ENCODE measurements around the gene CCDC184. TPM values are rescaled to one million over a fixed set of nuclear protein-coding genes. Genes with fewer than 3 reads are reported as not detected.

The CCDC184 gene
- total and polyA plus RNA-seq, 2 of the 13 experiments (the other 11 are each of a cell fraction or from before 2014, with no cell fraction given), result not detected

- no peak for TF ChIP-seq SUZ12 (IDR thresholded peaks at IDR 0.05; ENCODE audit: low read depth, low read length)
- TF ChIP-seq STAG1 (CRISPR knock-in tag; IDR thresholded peaks at IDR 0.05), result peak; percentile 73
- peak; percentile 77 for TF ChIP-seq CTCF (CRISPR knock-in tag; IDR thresholded peaks at IDR 0.05)
- peak; percentile 51 for TF ChIP-seq RAD21 (CRISPR knock-in tag; IDR thresholded peaks at IDR 0.05)
- no peak for TF ChIP-seq ZFP36 (IDR thresholded peaks at IDR 0.05; ENCODE audit: borderline replicate concordance, low read depth, low read length, partially characterized antibody)
- peak; percentile 61 for TF ChIP-seq SMC3 (IDR thresholded peaks at IDR 0.05; ENCODE audit: low read length)
These were observed 6.1 kb downstream of the CCDC184 start (continued) for GRCh38 chr12:48189331-48190125.

- intact Hi-C loops (cut with micrococcal nuclease; ENCODE audit: unreplicated experiment), result no loop called here
- Histone ChIP-seq H3K4me2 (ENCODE audit: low read depth, low read length) (no peak overlapping the region), H3K36me3 (replicated peaks in 1 of 2; ENCODE audit: control insufficient read depth in 1 of 2, insufficient read depth in 2 of 2, low read length in 2 of 2) (no peaks in the 10 kb centered on the region), H3K79me2 (ENCODE audit: insufficient read depth, low read length) (no peaks in the 10 kb centered on the region), H2AFZ (ENCODE audit: low read length) (no peak overlapping the region), H3K4me1 (ENCODE audit: insufficient read depth, low read length) (no peaks in the 10 kb centered on the region), H3K9me3 (ENCODE audit: low read length) (no peaks in the 10 kb centered on the region), H3K9ac (ENCODE audit: insufficient read depth, low read depth, low read length) (no peak overlapping the region), H3K27me3 (ENCODE audit: control insufficient read depth in 1 of 2, insufficient read depth in 2 of 2, low read length in 2 of 2) (peaks cover 0 to 8% of the 10 kb centered on the region in 2 experiments; a peak in 3 of 5 replicates), H3K27ac (ENCODE audit: extremely low read length, insufficient read depth, low read length) (no peak overlapping the region), H4K20me1 (ENCODE audit: insufficient read depth, low read length) (no peaks in the 10 kb centered on the region), H3K4me3 (replicated peaks in 1 of 3; ENCODE audit: insufficient read depth in 1 of 3, low read depth in 2 of 3, low read length in 3 of 3) (no peak overlapping the region)
- in situ Hi-C loops (cut with HindIII; ENCODE audit: extremely low pct_ligation_motif_present, low pct_unique_long_range_greater_than_20kb), result no loop called here
- no peak for DNase-seq (ENCODE audit: low spot score)
- no peak for ATAC-seq
- no peak for FAIRE-seq
- ChIA-PET CTCF (ENCODE audit: low intra/inter-chr PET ratio, low total read pairs) (no interaction called here), POLR2A (no interaction called here)
- BruUV-seq (replicated peaks), result no TSS peak
- no peak for TF ChIP-seq ZFP82 (CRISPR knock-in tag; IDR thresholded peaks at IDR 0.05; ENCODE audit: borderline replicate concordance)
- TF ChIP-seq GRHL1 (CRISPR knock-in tag; conservative IDR thresholded peaks at IDR 0.05), result no peak
- no peak for TF ChIP-seq HOXA3 (CRISPR knock-in tag; IDR thresholded peaks at IDR 0.05)
- no peak for TF ChIP-seq DPF2 (CRISPR knock-in tag; IDR thresholded peaks at IDR 0.05; ENCODE audit: borderline replicate concordance, low read depth)
- TF ChIP-seq ARID5B (CRISPR knock-in tag; IDR thresholded peaks at IDR 0.05), result no peak
- no peak for TF ChIP-seq ZNF879 (CRISPR knock-in tag; IDR thresholded peaks at IDR 0.05)
- TF ChIP-seq GATAD1 (CRISPR knock-in tag; IDR thresholded peaks at IDR 0.05), result no peak
- TF ChIP-seq SNAPC5 (CRISPR knock-in tag; IDR thresholded peaks at IDR 0.05; ENCODE audit: borderline replicate concordance), result no peak
- TF ChIP-seq MAX (IDR thresholded peaks at IDR 0.05), result no peak
- TF ChIP-seq ZBTB7B (CRISPR knock-in tag; IDR thresholded peaks at IDR 0.05), result no peak
These were observed 7.7 kb downstream of the CCDC184 start for GRCh38 chr12:48191096-48191495.
